ENCODE results near the gene TREML2. TPM values are rescaled to one million over a fixed set of nuclear protein-coding genes. Genes with fewer than 3 reads are reported as not detected.

TREML2 gene
- total RNA-seq, 1 donor from 2014 or later, result 26.8 TPM

DNA sequence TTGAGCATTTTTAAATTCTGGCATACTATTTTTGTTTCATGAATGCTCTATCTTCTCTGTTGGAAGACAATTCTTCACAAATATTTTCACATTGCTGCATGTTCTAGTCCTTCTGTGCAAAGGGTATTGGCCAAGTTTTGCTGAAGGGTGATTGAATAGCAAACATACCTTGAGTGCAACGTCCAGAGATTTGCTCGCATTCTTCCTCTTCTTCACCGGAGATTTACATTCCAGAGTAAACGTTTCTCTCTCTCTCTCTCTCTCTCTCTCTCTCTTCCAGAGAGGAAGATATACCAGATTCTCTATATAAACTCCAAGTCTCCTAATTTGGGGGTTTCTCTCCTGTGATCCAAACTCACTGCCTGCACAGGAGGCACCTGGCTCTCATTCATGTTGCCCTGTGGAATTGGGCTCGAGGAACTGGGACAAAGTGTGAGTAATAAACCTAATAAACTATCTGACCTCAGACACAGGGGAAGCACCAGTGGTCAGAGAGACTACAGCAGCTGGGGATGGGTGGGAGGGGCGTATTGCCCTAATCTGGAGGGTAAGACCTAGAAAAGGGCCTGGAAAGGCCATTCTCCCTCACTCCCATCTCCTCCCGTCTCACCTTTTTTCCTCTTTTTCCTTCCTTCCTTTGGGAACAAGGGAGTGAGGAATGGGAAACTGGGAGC lies 45.7 kb downstream of the TREML2 start:
- intact Hi-C loops (cut with micrococcal nuclease), result no loop called here

DNA sequence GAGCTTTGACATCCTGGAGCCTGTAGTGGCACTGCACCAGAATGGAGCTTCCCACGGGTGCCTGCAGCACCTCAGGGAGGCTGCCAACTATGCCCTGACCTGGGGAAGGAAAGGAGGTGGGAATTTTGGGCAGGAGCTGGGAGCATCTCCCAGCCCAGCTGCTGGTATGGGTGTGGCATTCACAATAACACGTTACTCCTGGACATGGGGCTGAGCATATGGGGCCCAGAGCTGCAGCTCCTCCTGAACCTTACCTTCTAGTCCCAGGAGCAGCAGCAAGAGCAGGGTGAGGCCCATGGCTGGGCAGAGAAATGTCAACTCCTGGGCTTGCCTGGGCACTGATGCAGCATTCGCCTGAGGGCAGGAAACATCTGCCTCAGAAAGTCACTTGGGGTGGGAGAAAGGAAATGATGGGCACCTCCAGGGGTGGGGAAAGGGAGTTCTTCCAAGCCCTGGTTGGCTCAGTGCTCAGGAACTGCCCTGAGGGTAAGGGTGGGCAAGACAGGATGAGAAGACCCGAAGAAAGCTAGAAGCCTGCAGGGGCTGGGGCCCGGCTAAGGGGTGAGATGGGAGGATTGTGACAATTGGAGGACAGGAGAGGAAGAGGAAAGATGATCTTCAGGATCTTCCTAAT lies 46.8 kb downstream of the TREML2 start, which contains the start of gene TREML1:
Gene TREML1, minus strand, starts transcription at position 356 of the 634 bp plus-strand sequence. Its CDS starts 59 bp downstream, at position 297.
- intact Hi-C loops (cut with micrococcal nuclease), result no loop called here

DNA sequence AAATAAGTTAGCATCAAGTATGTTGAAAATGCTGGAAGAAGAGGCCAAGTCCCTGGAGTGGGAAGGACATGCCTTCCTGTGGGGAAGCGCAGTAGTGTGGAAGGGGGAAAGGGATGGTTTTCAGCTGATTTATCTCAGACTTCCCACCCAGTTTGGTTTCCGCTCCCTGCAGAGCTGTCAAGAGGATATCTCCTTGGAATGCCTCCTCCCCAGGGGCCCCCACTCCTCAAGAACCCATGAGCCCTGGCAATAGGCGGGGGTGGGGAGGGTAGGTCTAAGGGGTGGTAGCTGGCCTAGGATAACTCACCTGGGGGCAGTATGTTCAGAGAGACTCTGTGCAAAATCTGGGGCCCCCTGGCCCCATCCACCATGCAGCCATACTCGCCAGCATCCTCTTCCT lies 47.5 kb downstream of the TREML2 start:
- intact Hi-C loops (cut with micrococcal nuclease), result no loop called here

DNA sequence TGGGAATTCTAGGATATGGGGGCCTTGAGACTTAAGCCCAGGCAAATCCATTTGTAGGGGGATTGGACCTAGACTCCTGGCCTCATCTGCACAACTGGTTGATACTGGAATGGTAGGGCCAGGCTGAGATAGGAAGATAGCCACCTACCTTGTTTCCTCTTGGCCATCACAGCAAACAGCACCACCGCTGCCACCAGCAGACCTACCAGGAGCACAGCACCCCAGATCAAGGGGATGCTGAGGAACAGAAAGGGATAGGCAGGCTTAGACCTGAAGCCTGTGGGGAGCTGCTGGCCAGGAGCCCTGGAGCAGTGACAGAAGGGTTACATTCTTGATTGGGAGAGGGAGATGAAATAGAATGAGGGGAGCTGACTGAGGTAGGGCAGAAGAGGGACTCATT lies 50.3 kb downstream of the TREML2 start:
- intact Hi-C loops (cut with micrococcal nuclease), result no loop called here

DNA sequence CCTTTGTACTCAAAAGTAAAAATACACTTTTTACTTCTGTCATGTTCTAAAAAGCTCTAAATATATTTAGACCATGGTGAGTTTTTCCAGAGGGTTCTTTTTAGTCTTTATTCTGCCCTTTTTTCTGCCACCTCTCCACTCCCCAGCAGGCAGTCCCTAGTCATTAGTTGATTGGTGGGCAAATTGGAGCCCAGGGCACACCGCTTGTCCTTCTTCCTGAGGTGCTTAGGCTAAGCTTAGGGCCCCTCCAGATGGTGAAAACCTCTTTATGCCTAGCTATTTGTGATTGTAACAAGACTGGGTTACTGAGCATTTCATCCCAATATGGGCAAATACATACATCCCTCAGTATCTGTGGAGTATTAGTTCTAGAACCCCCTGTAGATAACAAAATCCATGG lies 53.0 kb downstream of the TREML2 start:
- intact Hi-C loops (cut with micrococcal nuclease), result no loop called here

Other genes starting within 250 kb of the TREML2 start
- 1.2 and 1.3 TPM in 2 replicates for gene UNC5CL, start 161.9 kb downstream of the TREML2 start, total RNA-seq
- not detected in 2 replicates for gene TSPO2, start 158.7 kb downstream of the TREML2 start, total RNA-seq
- gene APOBEC2, start 147.9 kb downstream of the TREML2 start, total RNA-seq, result not detected in 2 replicates
- 23.0 and 27.2 TPM in 2 replicates for gene OARD1, start 128.8 kb downstream of the TREML2 start, total RNA-seq
- 33.7 TPM in 2 replicates for gene NFYA, start 128.2 kb downstream of the TREML2 start, total RNA-seq
- gene TREML1, start 46.8 kb downstream of the TREML2 start, total RNA-seq, result not detected in 2 replicates
- gene TREM2, start 38.0 kb downstream of the TREML2 start, total RNA-seq, result not detected in 2 replicates
- gene TREML4, start 27.2 kb upstream of the TREML2 start, total RNA-seq, result not detected in 2 replicates
- not detected in 2 replicates for gene TREM1, start 85.5 kb upstream of the TREML2 start, total RNA-seq
- gene NCR2, start 134.5 kb upstream of the TREML2 start, total RNA-seq, result not detected in 2 replicates

Data from T-helper 2 cell treated with Interferon-gamma antibody and Interleukin-4, amounts not matched to agents 100 ng/mL and 5 ng/mL, for 36 hours (primary cell).